A549 (cell line): Measurements from ENCODE around the gene BICC1. TPM values are rescaled to one million over a fixed set of nuclear protein-coding genes. Genes with fewer than 3 reads are reported as not detected.

ENCODE experiments used
- ATAC-seq, 2 experiments: fragments of 200-7000 bp in 1 of 2; fragments of >200 bp in 1 of 2; cut with Nextera tagmentation in 1 of 2; cut with Tn5 transposase in 1 of 2; 3 replicates each; pipeline versions ENCODE4 v1.8.0 to v1.9.1; 2018 to 2020; ENCODE audit warnings: mild to moderate bottlenecking in 1 of 2, moderate library complexity in 1 of 2
- CTCF ChIA-PET: fragments of 300-600 bp; sonication (Branson Sonifier 250); formaldehyde crosslinking; extraction: SDS; loops from one replicate; lab custom pipeline; 2021; ENCODE audit warnings: antibody characterized with exemption, inconsistent platforms; lab: Yijun Ruan, JAX
- POLR2A ChIA-PET: fragments of 350-600 bp; formaldehyde crosslinking; extraction: SDS; loops from one replicate; lab custom pipeline; 2021; ENCODE audit warnings: antibody characterized with exemption, inconsistent platforms; lab: Yijun Ruan, JAX
- DNase-seq, 2 experiments: peaks; one replicate each; pipeline versions ENCODE4 v3.0.0 to v3.0.0-alpha.2; 2011 to 2016; ENCODE audit warnings: low read depth in 1 of 2, low spot score in 1 of 2
- FAIRE-seq: peaks from 2 replicates; lab custom pipeline; 2011; peaks lifted over from hg19 to GRCh38; lab: Jason Lieb, UNC
- H3K27ac ChIP-seq, 2 experiments: fragments of >200 bp; sonication (Bioruptor Twin); formaldehyde crosslinking; 3 replicates each; pipeline ENCODE4 v1.5.1; 2016 to 2017
- H3K4me1 ChIP-seq: fragments of >200 bp; sonication (Bioruptor Twin); formaldehyde crosslinking; 3 replicates; pipeline ENCODE4 v1.6.1; 2016
- H3K4me2 ChIP-seq: fragments of >200 bp; sonication (Bioruptor Twin); formaldehyde crosslinking; 3 replicates; pipeline ENCODE4 v1.6.1; 2016
- H3K4me3 ChIP-seq: fragments of >200 bp; sonication (Bioruptor Twin); formaldehyde crosslinking; 3 replicates; pipeline ENCODE4 v1.5.1; 2016
- H3K9me3 ChIP-seq: fragments of >200 bp; sonication (Bioruptor Twin); formaldehyde crosslinking; 3 replicates; pipeline ENCODE4 v1.6.1; 2016
- ATOH8 ChIP-seq: fragments of 250-450 bp; sonication (Bioruptor Pico); IDR thresholded peaks from 2 replicates; pipeline ENCODE4 v1.5.0; 2020; ENCODE audit warnings: low read depth, mild to moderate bottlenecking, moderate library complexity
- CBX2 ChIP-seq: fragments of 200-600 bp; sonication (generic); IDR thresholded peaks from 2 replicates; pipeline ENCODE4 v1.6.1; 2016; ENCODE audit warnings: low read depth, mild to moderate bottlenecking, borderline replicate concordance
- CHD4 ChIP-seq: fragments of 200-600 bp; sonication (generic); IDR thresholded peaks from 2 replicates; pipeline ENCODE4 v1.6.1; 2016; ENCODE audit warnings: antibody characterized with exemption, mild to moderate bottlenecking, borderline replicate concordance
- CTCF ChIP-seq: fragments of >200 bp; sonication (Bioruptor Twin); formaldehyde crosslinking; IDR thresholded peaks from 3 replicates; pipeline ENCODE4 v1.5.1; 2016
- EHF ChIP-seq: fragments of 250-450 bp; sonication (Bioruptor Pico); IDR thresholded peaks from 2 replicates; pipeline ENCODE4 v1.5.0; 2020; ENCODE audit warnings: mild to moderate bottlenecking
- FOSB ChIP-seq: fragments of 250-450 bp; sonication (Bioruptor Pico); IDR thresholded peaks from 2 replicates; pipeline ENCODE4 v1.5.0; 2020; ENCODE audit warnings: mild to moderate bottlenecking, moderate library complexity
- HEYL ChIP-seq: fragments of 250-450 bp; sonication (Bioruptor Pico); IDR thresholded peaks from 2 replicates; pipeline ENCODE4 v1.8.0; 2021; ENCODE audit warnings: mild to moderate bottlenecking, moderate library complexity
- HOXA7 ChIP-seq: fragments of 250-450 bp; sonication (Bioruptor Pico); IDR thresholded peaks from 2 replicates; pipeline ENCODE4 v1.5.0; 2020; ENCODE audit warnings: mild to moderate bottlenecking, moderate library complexity
- HOXB5 ChIP-seq: fragments of 250-450 bp; sonication (Bioruptor Pico); IDR thresholded peaks from 2 replicates; pipeline ENCODE4 v1.5.0; 2020; ENCODE audit warnings: mild to moderate bottlenecking, moderate library complexity
- JUN ChIP-seq, 2 experiments: fragments of >200 bp; sonication (Bioruptor Twin); formaldehyde crosslinking; IDR thresholded peaks; 2 replicates in 1 of 2; 3 replicates in 1 of 2; pipeline ENCODE4 v1.6.1; 2016 to 2017
- KDM1A ChIP-seq: fragments of 200-600 bp; sonication (generic); IDR thresholded peaks from 2 replicates; pipeline ENCODE4 v1.6.1; 2016; ENCODE audit warnings: low read depth, mild to moderate bottlenecking
- MAX ChIP-seq: IDR thresholded peaks from 2 replicates; pipeline ENCODE4 v1.6.1; 2012
- MAZ ChIP-seq: fragments of 150-350 bp; IDR thresholded peaks from 2 replicates; pipeline ENCODE4 v1.6.1; 2014; ENCODE audit warnings: antibody characterized with exemption, low read depth, low read length, borderline replicate concordance
- MYC ChIP-seq: IDR thresholded peaks from 2 replicates; pipeline ENCODE4 v1.6.1; 2012; ENCODE audit warnings: mild to moderate bottlenecking, inconsistent platforms, low read length, improper control_type of control experiment, borderline replicate concordance
- POLR2A ChIP-seq: IDR thresholded peaks from 2 replicates; pipeline ENCODE4 v1.6.1; 2012; ENCODE audit warnings: mild to moderate bottlenecking, low read length
- POLR2AphosphoS2 ChIP-seq: conservative IDR thresholded peaks from 2 replicates; pipeline ENCODE4 v1.6.1; 2012; ENCODE audit warnings: low read length, improper control_type of control experiment, inconsistent platforms
- RAD21 ChIP-seq, 2 experiments: fragments of >200 bp in 1 of 2; sonication (Bioruptor Twin) in 1 of 2; formaldehyde crosslinking in 1 of 2; IDR thresholded peaks in 1 of 2; conservative IDR thresholded peaks in 1 of 2; 2 replicates in 1 of 2; 3 replicates in 1 of 2; pipeline ENCODE4 v1.6.1; 2012 to 2018; ENCODE audit warnings: inconsistent platforms in 1 of 2
- RCOR1 ChIP-seq: fragments of 150-350 bp; IDR thresholded peaks from 2 replicates; pipeline ENCODE4 v1.6.1; 2014; ENCODE audit warnings: antibody characterized with exemption, low read length, low read depth
- RFX5 ChIP-seq: fragments of 450-650 bp; IDR thresholded peaks from 2 replicates; pipeline ENCODE4 v1.7.1; 2014; ENCODE audit warnings: antibody characterized with exemption, mild to moderate bottlenecking, moderate library complexity
- TFCP2L1 ChIP-seq: fragments of 250-450 bp; sonication (Bioruptor Pico); IDR thresholded peaks from 2 replicates; pipeline ENCODE4 v1.5.0; 2021; ENCODE audit warnings: mild to moderate bottlenecking
- TP53 ChIP-seq: fragments of 250-450 bp; sonication (Bioruptor Pico); IDR thresholded peaks from 2 replicates; pipeline ENCODE4 v1.5.0; 2021; ENCODE audit warnings: mild to moderate bottlenecking, moderate library complexity
- ZC3H11A ChIP-seq: fragments of 450-650 bp; IDR thresholded peaks from 2 replicates; pipeline ENCODE4 v1.6.1; 2014; ENCODE audit warnings: antibody characterized with exemption, mild to moderate bottlenecking
- WGBS: methylation state at CpG from one replicate; pipeline ENCODE4 v1.1.6; 2017; ENCODE audit errors: missing lambda C conversion rate; 5-methylcytosine and 5-hydroxymethylcytosine counted together
- polyA plus RNA-seq, 4 experiments: library from polyadenylated mRNA; depleted of rRNA in 3 of 4; stranded (reverse); fragments of >200 nt; fragmentation: RNase III in 1 of 4; extraction: RNeasy Plus Mini Kit Qiagen cat#74134 plus additional on column Dnase treatment in 1 of 4; gene quantifications; 2 replicates in 3 of 4; 3 replicates in 1 of 4; pipeline ENCODE4 v1.2.3, GENCODE V29; 2011 to 2017

BICC1 gene
- polyA plus RNA-seq, 2 of the 4 experiments (the other 2 are of a cell fraction): 36.9 to 56.8 TPM

- no peak for TF ChIP-seq HOXA7
- no peak for TF ChIP-seq RFX5
- TF ChIP-seq FOSB (CRISPR knock-in tag): no peak
- TF ChIP-seq KDM1A: no peak
- TF ChIP-seq CHD4: no peak
- TF ChIP-seq, all 56 proteins: peak for 0
These were observed 32.4 kb upstream of the BICC1 start (continued) for GRCh38 chr10:58480321-58480720.

- no peak for ATAC-seq
- no peak overlapping the region for H3K27ac ChIP-seq
- H3K4me2 ChIP-seq: no peak overlapping the region
- no peaks in the 10 kb centered on the region for H3K9me3 ChIP-seq
- POLR2A ChIA-PET: no interaction called here
- H3K4me3 ChIP-seq: no peak overlapping the region
- no peak for TF ChIP-seq HOXA7
- no peak for TF ChIP-seq CBX2
- no peak for TF ChIP-seq MAZ
- no peak for TF ChIP-seq MYC
- TF ChIP-seq HEYL (CRISPR knock-in tag): no peak
- no peak for TF ChIP-seq ZC3H11A
- no peak for TF ChIP-seq CTCF
- TF ChIP-seq RAD21 (conservative IDR thresholded peaks at IDR 0.05 in 1 of 2, IDR thresholded peaks at IDR 0.05 in 1 of 2): no peak
- no peak for TF ChIP-seq FOSB (CRISPR knock-in tag)
- TF ChIP-seq TP53: no peak
- TF ChIP-seq MAX: no peak
- no peaks in the 10 kb centered on the region for H3K4me1 ChIP-seq
- FAIRE-seq: no peak
- 54% methylated on average over 2 of the region's 2 CpGs for WGBS
- CTCF ChIA-PET: no interaction called here
- DNase-seq: no peak
These were observed 31.0 kb upstream of the BICC1 start for GRCh38 chr10:58481569-58482109.

GRCh38 chr10:58486821-58487220 lies 25.9 kb upstream of the BICC1 start:
- Histone ChIP-seq H3K27ac (no peak overlapping the region), H3K4me2 (no peak overlapping the region), H3K4me3 (no peak overlapping the region), H3K9me3 (peaks cover 3% of the 10 kb centered on the region; the same call in 1 of the 3 replicates)
- no peak for ATAC-seq
- WGBS: 92% methylated on average over 1 of the region's 1 CpG
- no peak for FAIRE-seq
- DNase-seq: no peak
- POLR2A ChIA-PET: no interaction called here
- TF ChIP-seq JUN (IDR thresholded peaks at IDR 0.05) (no peak), HEYL (CRISPR knock-in tag) (no peak), CBX2 (no peak), TFCP2L1 (CRISPR knock-in tag) (no peak), FOSB (CRISPR knock-in tag) (no peak), TP53 (no peak), POLR2AphosphoS2 (no peak), EHF (CRISPR knock-in tag) (no peak), ATOH8 (CRISPR knock-in tag) (no peak), RCOR1 (no peak), POLR2A (no peak), RAD21 (conservative IDR thresholded peaks at IDR 0.05 in 1 of 2, IDR thresholded peaks at IDR 0.05 in 1 of 2) (no peak), HOXB5 (CRISPR knock-in tag) (no peak), MAX (no peak)
- TF ChIP-seq, all 56 proteins: peak for 0
- no peaks in the 10 kb centered on the region for H3K4me1 ChIP-seq
- CTCF ChIA-PET: interaction anchor here (2.2 kb wide), 1 partner anchor 27 kb away, joined by 6 read pairs; the partner anchor contains the start of gene BICC1
